Activated naive CD4-positive, alpha-beta T cell treated with anti-CD3 and anti-CD28 coated beads, Interleukin-2, amount 50 U/mL, for 24 hours (primary cell): ENCODE data around the gene SYNC.
A peak's percentile ranks its signal among the peaks of the same experiment; 100 is the strongest.

Experiments
- H3K27ac Mint-ChIP-seq: one replicate; pipeline ENCODE4 v1.8.0; 2021; ENCODE audit warnings: mild to moderate bottlenecking, mixed read lengths
- H3K27me3 Mint-ChIP-seq: one replicate; pipeline ENCODE4 v1.8.0; 2021; ENCODE audit warnings: mixed read lengths
- H3K36me3 Mint-ChIP-seq: one replicate; pipeline ENCODE4 v1.8.0; 2021; ENCODE audit warnings: mixed read lengths
- H3K4me1 Mint-ChIP-seq: one replicate; pipeline ENCODE4 v1.8.0; 2021; ENCODE audit warnings: mixed read lengths
- H3K4me3 Mint-ChIP-seq: one replicate; pipeline ENCODE4 v1.8.0; 2021; ENCODE audit warnings: mild to moderate bottlenecking, mixed read lengths
- H3K9me3 Mint-ChIP-seq: one replicate; pipeline ENCODE4 v1.8.0; 2021; ENCODE audit warnings: mixed read lengths

Gene SYNC

DNA sequence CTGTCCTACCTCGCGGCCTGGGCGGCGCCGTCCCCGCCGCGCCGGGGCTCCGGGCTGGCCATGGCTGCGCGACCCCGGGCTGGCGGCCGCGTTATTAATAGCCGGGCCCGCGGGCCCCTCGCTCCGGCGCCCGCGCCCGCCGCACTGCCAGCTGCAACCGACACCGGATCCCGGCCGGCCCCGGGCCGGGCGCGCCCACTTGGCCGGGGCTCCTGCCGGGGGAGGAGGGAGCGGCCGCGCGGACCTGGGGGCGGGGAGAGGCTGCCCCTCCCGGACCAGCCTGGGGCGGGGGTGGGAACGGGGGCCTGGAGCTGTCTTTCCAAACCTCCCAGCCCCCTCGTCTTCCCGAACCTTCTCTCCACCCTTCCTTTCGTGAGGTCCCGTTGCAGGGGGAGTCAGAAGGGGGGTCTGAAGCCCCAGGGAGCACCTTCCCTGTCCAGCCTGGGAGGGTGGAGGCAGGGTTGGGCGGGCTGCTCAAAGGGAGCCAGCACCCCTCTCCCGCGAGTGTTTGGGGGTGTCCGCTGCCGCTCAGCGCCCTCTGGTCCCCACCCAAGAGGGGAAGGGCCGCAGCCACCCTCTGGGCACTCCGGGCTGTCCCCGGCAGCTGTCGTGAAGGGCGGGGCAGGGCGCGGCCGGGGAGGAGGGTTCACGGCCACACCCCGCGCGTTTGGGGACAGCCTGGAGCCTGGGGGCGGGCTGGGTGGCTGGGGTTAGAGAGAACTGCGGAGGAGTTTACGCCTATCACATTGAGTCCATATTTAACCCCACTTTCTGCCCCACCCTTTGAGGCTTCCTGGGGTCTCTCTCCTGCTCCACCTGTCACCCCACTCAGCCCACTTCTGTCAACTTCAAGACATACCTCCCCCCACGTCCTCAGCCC, at the start of gene SYNC:
TSS of gene SYNC (minus strand) at position 172 of the 880 bp plus-strand sequence. CDS start at position 62, 110 bp downstream.
- H3K27ac Mint-ChIP-seq, result no peak within 1 kb of the TSS
- H3K9me3 Mint-ChIP-seq, result no peaks in the 10 kb centered on the region
- H3K4me3 Mint-ChIP-seq, result peak within 1 kb of the TSS; percentile 63
- peaks cover 23% of the 10 kb centered on the region for H3K27me3 Mint-ChIP-seq
- peaks cover 2% of the 10 kb centered on the region for H3K36me3 Mint-ChIP-seq
- peaks cover 12% of the 10 kb centered on the region for H3K4me1 Mint-ChIP-seq

DNA sequence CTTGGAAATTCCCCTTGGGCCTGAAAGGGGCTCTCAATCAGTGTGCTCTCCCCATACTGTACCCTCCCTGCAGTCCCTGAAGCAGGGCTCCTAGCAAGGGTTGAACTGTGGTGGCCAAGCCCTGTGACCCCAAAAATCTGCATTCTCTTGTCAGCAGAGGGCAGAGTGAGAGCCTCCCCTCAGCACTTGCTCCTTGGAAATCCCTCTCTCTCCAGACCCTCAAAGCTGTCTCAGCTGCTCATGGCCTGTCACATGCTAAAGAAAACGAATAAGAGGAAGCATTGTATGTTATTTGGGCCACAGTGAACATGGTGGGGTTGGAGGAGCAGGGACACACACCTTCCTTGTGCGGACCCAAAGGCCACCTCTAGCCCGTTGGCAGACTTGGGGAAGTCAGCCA, 47.2 kb upstream of the SYNC start:
- H3K27me3 Mint-ChIP-seq, result no peaks in the 10 kb centered on the region
- no peaks in the 10 kb centered on the region for H3K9me3 Mint-ChIP-seq
- no peak overlapping the region for H3K27ac Mint-ChIP-seq
- no peaks in the 10 kb centered on the region for H3K36me3 Mint-ChIP-seq
- H3K4me3 Mint-ChIP-seq, result no peak overlapping the region
- H3K4me1 Mint-ChIP-seq, result peaks cover 15% of the 10 kb centered on the region

DNA sequence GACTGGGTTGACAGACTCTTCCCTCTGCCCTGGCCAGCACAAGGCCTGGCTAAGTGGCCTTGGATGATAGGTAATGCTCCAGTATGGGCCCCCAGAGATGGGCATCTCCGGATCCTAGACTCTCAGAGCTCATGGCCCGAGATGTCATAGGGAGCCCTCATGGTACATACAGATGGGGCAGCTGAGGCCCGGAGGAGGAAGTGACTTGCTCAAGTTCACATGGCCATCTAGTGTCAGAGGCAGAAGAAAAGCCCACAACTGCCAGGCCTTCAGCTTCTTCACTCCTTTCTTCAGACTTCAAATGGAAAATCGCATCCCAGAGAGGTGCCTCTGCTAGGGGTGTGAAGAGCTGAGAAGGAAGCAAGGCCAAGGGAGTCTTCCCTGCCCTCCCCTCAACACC, 46.8 kb upstream of the SYNC start:
- H3K4me1 Mint-ChIP-seq, result peaks cover 12% of the 10 kb centered on the region
- no peak overlapping the region for H3K4me3 Mint-ChIP-seq
- H3K27ac Mint-ChIP-seq, result no peak overlapping the region
- H3K36me3 Mint-ChIP-seq, result no peaks in the 10 kb centered on the region
- no peaks in the 10 kb centered on the region for H3K9me3 Mint-ChIP-seq
- H3K27me3 Mint-ChIP-seq, result no peaks in the 10 kb centered on the region

DNA sequence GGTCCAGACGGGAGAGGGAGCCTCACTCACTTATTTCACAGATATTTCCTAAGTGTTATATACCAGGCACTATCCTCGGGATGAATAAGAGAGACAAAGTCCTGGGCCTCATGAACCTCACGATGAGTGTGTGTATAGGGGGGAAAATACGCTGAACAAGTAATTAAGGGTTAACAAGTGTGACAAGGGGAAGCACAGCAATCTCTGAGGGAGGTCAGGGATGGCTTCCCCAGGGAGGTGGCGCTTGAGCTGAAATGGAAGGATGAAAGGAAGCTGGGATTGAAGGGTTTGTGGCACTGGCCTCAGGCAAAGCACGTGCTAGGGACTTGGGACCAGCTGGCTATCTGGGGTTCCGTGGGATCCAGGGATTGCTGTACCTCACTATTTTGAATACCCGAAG, 46.4 kb upstream of the SYNC start:
- Mint-ChIP-seq H3K27me3 (no peaks in the 10 kb centered on the region), H3K36me3 (no peaks in the 10 kb centered on the region), H3K4me1 (peaks cover 9% of the 10 kb centered on the region), H3K4me3 (no peak overlapping the region), H3K9me3 (no peaks in the 10 kb centered on the region), H3K27ac (no peak overlapping the region)

DNA sequence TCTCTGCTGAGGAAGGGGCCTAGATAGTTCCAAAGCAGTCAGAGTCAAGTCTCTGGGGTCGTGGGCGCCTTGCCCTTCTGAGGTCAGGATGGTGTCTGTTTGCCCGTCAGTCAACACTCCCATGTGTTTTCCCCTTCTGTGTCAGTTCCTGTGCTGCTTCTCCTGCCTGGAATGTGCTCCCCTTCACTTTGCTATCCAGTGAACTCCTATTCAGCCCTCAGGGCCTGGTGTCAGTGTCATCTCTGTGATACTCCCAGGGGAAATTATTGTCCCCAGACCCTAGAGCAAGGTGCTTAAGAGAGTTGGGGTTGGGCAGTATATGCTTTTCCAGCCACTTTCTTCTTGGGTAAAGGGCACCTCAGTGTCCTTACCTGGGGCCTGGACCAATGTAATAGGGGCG, 45.8 kb upstream of the SYNC start:
- Mint-ChIP-seq H3K9me3 (no peaks in the 10 kb centered on the region), H3K4me3 (no peak overlapping the region), H3K27me3 (no peaks in the 10 kb centered on the region), H3K36me3 (no peaks in the 10 kb centered on the region), H3K4me1 (peaks cover 7% of the 10 kb centered on the region), H3K27ac (no peak overlapping the region)

DNA sequence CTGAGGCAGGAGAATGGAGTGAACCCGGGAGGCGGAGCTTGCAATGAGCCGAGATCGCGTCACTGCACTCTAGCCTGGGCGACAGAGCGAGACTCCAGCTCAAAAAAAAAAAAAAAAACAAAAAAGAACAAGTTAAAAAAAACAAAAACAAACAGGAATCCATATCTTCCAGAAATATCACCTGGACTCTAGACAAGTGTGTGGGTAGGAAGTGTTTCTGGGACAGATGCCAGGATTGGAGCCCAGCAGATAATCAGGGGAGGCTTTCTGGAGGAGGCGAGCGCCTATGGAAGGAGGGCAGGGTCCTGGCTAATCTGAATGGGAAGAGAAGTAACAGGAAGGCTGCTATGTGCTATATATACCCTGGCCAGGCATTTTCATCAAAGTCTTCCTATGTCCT, 43.6 kb upstream of the SYNC start:
- H3K9me3 Mint-ChIP-seq, result no peaks in the 10 kb centered on the region
- no peak overlapping the region for H3K27ac Mint-ChIP-seq
- peaks cover 2% of the 10 kb centered on the region for H3K4me1 Mint-ChIP-seq
- no peaks in the 10 kb centered on the region for H3K36me3 Mint-ChIP-seq
- no peak overlapping the region for H3K4me3 Mint-ChIP-seq
- H3K27me3 Mint-ChIP-seq, result peaks cover 3% of the 10 kb centered on the region

DNA sequence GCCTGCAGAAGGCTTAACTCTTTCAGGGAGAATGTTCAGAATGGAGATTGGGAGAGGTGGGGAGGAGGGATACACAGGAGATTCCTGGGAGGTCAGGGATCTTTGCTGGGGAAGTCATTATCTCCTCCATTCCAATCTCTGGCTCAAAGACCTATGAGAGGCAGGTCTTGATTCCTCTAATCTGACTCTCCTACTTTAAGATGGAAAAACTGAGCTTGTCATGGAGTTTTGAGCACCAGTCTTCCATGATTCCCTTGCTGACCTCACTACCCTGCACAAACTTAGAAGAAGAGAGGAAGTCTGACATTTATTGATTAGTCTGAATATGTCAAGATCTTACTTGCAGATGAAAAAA, 41.5 kb upstream of the SYNC start:
- Mint-ChIP-seq H3K27ac (no peak overlapping the region), H3K9me3 (no peaks in the 10 kb centered on the region), H3K4me3 (no peak overlapping the region), H3K36me3 (no peaks in the 10 kb centered on the region), H3K4me1 (peaks cover 3% of the 10 kb centered on the region), H3K27me3 (peaks cover 7% of the 10 kb centered on the region)

DNA sequence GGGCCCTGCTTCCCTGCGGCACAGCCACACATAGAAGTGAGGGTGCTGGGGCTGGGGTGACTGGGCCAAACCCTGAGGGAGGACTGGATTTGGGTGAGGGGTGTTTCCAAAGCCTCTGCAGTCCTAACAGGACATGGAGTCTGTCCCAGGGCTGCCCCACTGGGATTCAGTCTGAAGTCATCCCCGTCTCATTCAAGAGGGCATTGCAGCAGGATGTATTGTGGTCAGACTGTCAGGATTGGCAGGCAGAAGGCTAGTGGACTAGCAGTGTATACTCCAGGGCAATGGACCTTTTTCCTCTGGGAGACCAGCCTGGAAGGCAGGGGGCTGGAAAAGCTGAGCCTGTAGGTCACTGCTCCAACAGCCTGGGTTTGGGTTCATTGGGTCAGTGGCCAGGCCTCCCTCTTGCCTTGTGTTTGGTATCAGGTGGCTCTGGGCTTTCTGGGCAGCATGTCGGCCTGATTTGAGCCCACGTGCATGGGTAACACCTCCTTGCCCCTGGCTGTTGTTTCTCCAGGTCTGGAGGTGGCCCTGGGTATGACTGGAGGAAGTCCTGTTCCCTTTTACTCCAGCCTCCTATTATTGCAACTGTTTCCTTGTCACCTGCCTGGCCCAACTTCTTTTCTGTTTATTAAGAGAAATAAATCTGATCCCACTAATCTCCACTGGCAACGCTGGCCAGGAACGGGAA, 41.0 kb upstream of the SYNC start:
- Mint-ChIP-seq H3K4me3 (no peak overlapping the region), H3K27me3 (peaks cover 7% of the 10 kb centered on the region), H3K27ac (no peak overlapping the region), H3K36me3 (no peaks in the 10 kb centered on the region), H3K9me3 (no peaks in the 10 kb centered on the region), H3K4me1 (peaks cover 3% of the 10 kb centered on the region)

DNA sequence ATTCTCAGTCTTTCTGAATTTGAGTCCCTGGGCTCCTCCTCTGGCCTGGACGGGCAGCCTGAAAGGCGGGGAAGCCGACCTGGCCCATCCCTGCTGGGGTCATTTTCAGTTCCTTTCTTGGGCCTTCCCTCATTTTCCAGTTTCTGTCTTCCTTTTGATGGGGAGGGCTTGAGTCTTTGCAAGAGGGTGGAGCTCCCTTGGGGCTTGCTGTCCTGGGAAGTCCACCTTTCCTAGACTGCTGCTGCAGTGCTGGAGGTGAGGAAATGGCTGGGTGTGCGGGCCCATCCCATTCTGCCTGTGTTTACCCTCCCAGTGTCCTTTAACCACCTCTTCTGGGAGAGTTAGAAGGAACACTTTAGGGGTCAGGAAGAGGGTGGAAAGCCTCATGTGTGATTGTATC, 40.4 kb upstream of the SYNC start:
- Mint-ChIP-seq H3K36me3 (no peaks in the 10 kb centered on the region), H3K4me1 (peaks cover 3% of the 10 kb centered on the region), H3K27me3 (peaks cover 7% of the 10 kb centered on the region), H3K4me3 (peak overlapping the region; percentile 62), H3K9me3 (no peaks in the 10 kb centered on the region), H3K27ac (no peak overlapping the region)

DNA sequence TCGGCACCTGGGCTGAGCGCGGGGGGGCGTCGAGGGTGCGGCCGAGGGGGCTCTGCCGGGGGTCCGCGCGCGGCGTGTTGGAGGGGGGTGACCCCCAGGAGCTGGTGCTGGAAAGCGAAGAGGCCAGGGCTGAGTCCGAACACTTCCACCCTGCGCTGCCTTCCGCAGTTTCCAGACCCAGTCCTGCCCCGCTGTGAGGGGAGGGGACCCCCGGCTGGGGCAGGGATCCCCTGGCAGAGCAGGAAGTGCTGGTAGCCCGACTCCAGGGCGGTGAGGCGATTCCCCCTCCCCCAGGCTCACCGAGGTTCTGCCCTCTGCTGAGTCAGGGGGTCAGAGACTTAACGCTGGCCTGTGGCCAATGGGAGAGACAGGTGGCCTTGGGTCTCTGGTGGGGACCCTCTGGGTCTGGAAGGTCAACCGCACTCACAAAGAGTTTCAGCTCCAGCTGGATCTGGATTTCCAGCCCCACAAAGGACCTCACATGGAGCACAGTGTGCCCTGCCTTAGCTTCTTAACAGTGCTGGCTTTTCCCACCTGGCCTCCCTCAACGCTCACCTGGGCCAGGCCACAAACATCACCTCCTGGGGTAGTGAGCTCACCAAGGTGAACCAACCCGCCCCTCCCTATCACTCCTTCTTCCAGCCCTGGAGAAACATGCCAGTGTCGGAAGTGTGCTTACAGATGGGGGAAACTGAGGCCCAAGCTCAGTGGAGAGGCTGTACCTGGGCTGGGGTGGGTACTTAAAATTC, 39.8 kb upstream of the SYNC start:
- H3K9me3 Mint-ChIP-seq, result no peaks in the 10 kb centered on the region
- peaks cover 3% of the 10 kb centered on the region for H3K4me1 Mint-ChIP-seq
- H3K27ac Mint-ChIP-seq, result no peak overlapping the region
- H3K36me3 Mint-ChIP-seq, result no peaks in the 10 kb centered on the region
- H3K27me3 Mint-ChIP-seq, result peaks cover 7% of the 10 kb centered on the region
- peak overlapping the region; percentile 62 for H3K4me3 Mint-ChIP-seq

DNA sequence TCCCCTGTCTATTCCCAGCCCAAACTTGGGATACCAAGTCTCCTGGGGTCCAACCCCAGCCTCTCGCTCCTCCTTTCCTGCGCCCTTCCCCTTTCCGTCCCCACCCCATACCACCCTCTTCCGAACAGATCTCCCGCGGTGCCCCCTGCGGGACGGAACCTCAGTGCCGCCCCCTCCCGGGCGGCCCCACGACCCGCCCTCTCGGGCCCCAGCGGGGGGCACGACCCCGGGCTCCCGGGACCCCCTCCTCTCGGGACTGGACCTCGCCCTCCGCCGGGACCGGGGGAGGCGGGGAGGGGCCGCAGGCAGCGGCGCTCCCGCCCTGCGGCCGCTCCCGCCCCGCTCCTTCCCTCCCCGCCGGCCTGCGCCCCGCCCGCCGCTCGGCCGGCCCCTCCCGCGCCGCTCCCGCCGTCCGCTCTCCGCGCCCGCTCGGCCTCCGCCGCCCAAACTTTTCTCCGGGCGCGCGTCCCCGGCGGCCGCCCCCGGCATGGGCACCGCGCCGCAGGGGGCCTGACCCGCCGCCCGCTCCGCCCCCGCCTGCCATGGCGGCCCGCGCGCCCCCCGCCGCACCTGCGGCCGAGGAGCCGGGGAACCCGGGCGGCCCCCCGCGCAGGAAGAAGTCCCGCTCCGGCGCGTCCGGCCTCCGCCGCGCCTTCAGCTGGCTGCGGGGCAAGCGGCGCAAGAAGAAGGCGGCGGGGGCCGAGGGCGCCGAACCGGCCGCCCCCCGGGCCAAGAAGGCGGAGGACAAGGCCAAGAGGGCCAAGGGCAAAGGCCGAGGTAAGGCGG, 39.0 kb upstream of the SYNC start:
- peak overlapping the region; percentile 75 for H3K4me3 Mint-ChIP-seq
- H3K9me3 Mint-ChIP-seq, result no peaks in the 10 kb centered on the region
- peaks cover 3% of the 10 kb centered on the region for H3K4me1 Mint-ChIP-seq
- H3K27ac Mint-ChIP-seq, result no peak overlapping the region
- peaks cover 7% of the 10 kb centered on the region for H3K27me3 Mint-ChIP-seq
- H3K36me3 Mint-ChIP-seq, result no peaks in the 10 kb centered on the region

DNA sequence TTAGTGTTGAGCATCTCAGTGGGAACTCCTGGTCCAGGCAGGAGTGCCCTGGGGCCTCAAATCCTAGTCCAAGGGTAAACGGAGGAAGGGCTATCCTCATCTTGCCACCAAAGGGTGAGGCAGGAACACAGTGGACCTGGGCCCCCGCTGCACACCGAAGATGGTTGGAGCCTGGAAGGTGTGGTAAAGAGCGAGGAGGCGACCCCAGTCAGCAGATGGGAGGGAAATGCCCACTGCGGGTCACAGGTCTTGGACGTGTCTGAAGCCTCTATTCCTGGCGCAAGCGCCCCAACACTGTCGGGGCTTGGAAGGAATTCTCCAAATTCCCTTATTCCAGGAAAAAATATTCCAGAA, 38.5 kb upstream of the SYNC start:
- Mint-ChIP-seq H3K4me3 (peak overlapping the region; percentile 75), H3K4me1 (peaks cover 3% of the 10 kb centered on the region), H3K27me3 (peaks cover 7% of the 10 kb centered on the region), H3K27ac (no peak overlapping the region), H3K36me3 (no peaks in the 10 kb centered on the region), H3K9me3 (no peaks in the 10 kb centered on the region)

DNA sequence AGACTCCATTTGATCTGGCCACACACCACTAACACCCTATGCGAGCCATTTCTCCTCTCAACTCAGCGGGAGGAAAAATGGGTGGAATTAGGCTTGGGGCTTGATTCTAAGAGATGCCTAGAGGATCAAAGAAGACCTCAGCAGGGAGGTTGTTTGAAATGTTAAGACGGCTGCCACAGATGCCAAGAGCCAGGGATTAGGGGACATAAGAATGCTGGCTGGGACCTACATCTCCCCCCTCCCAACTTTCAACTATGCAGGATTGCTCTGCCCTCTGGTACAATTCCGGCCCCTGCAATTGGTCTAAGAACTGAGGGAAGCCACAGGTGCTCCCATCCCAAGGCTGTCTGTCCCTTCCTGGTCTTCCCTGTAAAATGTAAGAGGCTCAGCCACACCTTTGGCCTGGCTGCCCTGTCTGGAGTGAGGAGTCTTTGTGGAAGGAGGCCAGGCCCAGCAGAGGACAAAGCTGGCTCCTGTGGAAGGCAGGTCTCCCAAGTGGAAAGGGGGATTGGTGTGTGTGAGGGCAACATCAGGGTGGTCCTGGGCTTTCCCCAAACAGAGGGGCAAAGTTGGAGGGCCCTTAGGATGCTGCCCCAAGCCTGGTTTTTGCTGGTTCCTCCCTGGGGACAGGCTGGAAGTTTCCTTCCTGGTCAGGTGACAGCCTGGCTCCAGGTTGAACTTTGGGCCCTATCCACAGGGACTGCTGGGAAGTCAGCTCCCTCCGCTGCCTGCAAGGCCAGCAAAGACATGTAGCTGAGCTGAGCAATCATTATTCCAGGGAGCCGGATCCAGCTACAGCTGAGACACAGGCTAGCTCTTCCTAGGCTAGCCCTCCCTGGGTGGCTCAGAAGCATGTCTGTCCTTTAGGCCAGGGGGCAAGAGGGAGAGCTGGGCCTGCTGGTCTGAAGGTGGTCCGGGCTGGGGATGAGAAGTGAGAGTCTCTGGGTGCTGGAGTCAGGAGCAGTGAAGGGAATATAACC, 34.5 kb upstream of the SYNC start:
- Mint-ChIP-seq H3K9me3 (no peaks in the 10 kb centered on the region), H3K4me3 (no peak overlapping the region), H3K27me3 (peaks cover 5% of the 10 kb centered on the region), H3K4me1 (peaks cover 3% of the 10 kb centered on the region), H3K36me3 (no peaks in the 10 kb centered on the region), H3K27ac (no peak overlapping the region)

DNA sequence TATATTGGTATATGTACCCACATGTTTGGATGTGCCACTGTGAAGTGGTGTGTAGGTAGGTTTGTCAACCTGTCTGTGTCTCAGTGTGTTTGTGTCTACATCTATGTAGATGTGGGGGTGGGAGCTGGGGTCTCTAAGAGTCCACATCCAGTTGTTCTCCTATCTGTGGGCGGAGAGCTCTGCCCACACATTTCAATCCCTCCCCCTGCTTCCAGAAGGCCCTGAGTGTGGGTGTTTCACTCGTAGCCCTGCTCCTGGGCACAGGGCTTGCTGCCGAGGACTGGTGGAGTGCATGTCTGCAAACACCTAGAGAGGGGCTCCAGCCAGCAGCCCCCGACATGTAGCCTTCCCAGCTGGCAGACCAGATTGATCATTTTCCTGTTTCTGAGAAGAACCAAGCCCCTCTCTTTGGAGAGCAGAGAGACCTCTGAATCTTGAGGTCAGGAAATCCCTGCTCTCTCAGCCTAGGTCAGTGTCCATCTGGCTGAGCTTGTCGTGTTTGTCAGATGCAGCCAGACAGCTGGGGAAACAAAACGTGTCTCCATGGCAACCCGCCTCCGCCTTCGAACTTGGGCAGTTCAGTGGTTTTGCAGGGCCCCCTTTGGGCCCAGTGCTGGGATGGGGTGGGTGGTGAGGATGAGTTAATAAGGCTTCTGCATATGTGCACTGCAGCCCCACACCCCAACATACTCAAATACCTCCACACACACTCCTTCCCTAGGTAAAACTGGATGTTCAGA, 31.2 kb upstream of the SYNC start:
- no peaks in the 10 kb centered on the region for H3K27me3 Mint-ChIP-seq
- H3K36me3 Mint-ChIP-seq, result no peaks in the 10 kb centered on the region
- no peaks in the 10 kb centered on the region for H3K9me3 Mint-ChIP-seq
- peaks cover 9% of the 10 kb centered on the region for H3K4me1 Mint-ChIP-seq
- H3K27ac Mint-ChIP-seq, result no peak overlapping the region
- H3K4me3 Mint-ChIP-seq, result no peak overlapping the region
